Spleen (tissue), 11 donors: ENCODE results near the gene MYH14. TPM values are rescaled to one million over a fixed set of nuclear protein-coding genes. Genes with fewer than 3 reads are reported as not detected.

Experiments
- DNase-seq: peaks from one replicate; pipeline ENCODE4 v3.0.0-alpha.2; 2020
- H3K27ac ChIP-seq, 8 donors: fragments of 200-600 bp; sonication (generic) in 7 of 8; 1 replicate in 4 of 8; 2 replicates in 4 of 8; pipeline versions ENCODE4 v1.5.0 to v1.8.0; 2016 to 2021; ENCODE audit warnings: inconsistent platforms in 4 of 8, mild to moderate bottlenecking in 4 of 8, moderate library complexity in 1 of 8
- H3K27me3 ChIP-seq, 7 donors: fragments of 200-600 bp; sonication (generic) in 6 of 7; replicated peaks in 1 of 7; 1 replicate in 4 of 7; 2 replicates in 3 of 7; pipeline versions ENCODE4 v1.5.0 to v1.8.0; 2016 to 2021; ENCODE audit warnings: inconsistent platforms in 3 of 7, mild to moderate bottlenecking in 1 of 7
- H3K36me3 ChIP-seq, 6 donors: fragments of 200-600 bp; sonication (generic) in 5 of 6; 1 replicate in 4 of 6; 2 replicates in 2 of 6; pipeline versions ENCODE4 v1.5.0 to v1.8.0; 2016 to 2021; ENCODE audit warnings: inconsistent platforms in 2 of 6
- H3K4me1 ChIP-seq, 6 donors: fragments of 200-600 bp; sonication (generic) in 5 of 6; 1 replicate in 3 of 6; 2 replicates in 3 of 6; pipeline versions ENCODE4 v1.5.0 to v1.8.0; 2016 to 2021; ENCODE audit warnings: inconsistent platforms in 3 of 6
- H3K4me3 ChIP-seq, 8 donors: fragments of 200-600 bp; sonication (generic) in 7 of 8; 1 replicate in 4 of 8; 2 replicates in 4 of 8; pipeline versions ENCODE4 v1.5.0 to v1.8.0; 2016 to 2021; ENCODE audit warnings: inconsistent platforms in 4 of 8, mild to moderate bottlenecking in 4 of 8, moderate library complexity in 2 of 8
- H3K9me3 ChIP-seq, 8 donors: fragments of 200-600 bp; sonication (generic) in 7 of 8; 1 replicate in 4 of 8; 2 replicates in 4 of 8; pipeline versions ENCODE4 v1.5.0 to v1.8.0; 2016 to 2021; ENCODE audit warnings: inconsistent platforms in 4 of 8
- CTCF ChIP-seq, 11 experiments: fragments of 200-600 bp in 7 of 11; fragments of 450-650 bp in 4 of 11; sonication (generic) in 4 of 11; IDR thresholded peaks in 8 of 11; conservative IDR thresholded peaks in 3 of 11; 1 replicate in 7 of 11; 2 replicates in 4 of 11; pipeline versions ENCODE4 v1.4.0 to v1.8.0; 2016 to 2021; ENCODE audit warnings: antibody characterized with exemption in 11 of 11, inconsistent platforms in 4 of 11, mild to moderate bottlenecking in 1 of 11
- POLR2A ChIP-seq, 3 donors: fragments of 450-650 bp; IDR thresholded peaks; one replicate each; pipeline ENCODE4 v1.5.1; 2017; ENCODE audit warnings: antibody characterized with exemption in 3 of 3, mild to moderate bottlenecking in 1 of 3
- POLR2AphosphoS5 ChIP-seq, 3 donors: sonication (generic); formaldehyde crosslinking; IDR thresholded peaks; one replicate each; pipeline ENCODE4 v1.5.1; 2017; ENCODE audit warnings: antibody characterized with exemption in 3 of 3
- WGBS, 5 donors: extraction: QIAGEN DNeasy Blood & Tissue Kit in 3 of 5; methylation state at CpG; one replicate each; pipeline versions ENCODE4 v1.1.5 to v1.1.7; 2013 to 2018; 5-methylcytosine and 5-hydroxymethylcytosine counted together
- intact Hi-C: fragments of 100-400 bp; cut with DNase I; formaldehyde crosslinking; loops from one replicate; pipeline ENCODE4 v1.15.0; 2023; ENCODE audit warnings: low total_unique reads
- polyA plus RNA-seq, 3 donors: library from polyadenylated mRNA; stranded (reverse); fragments of 200-250 nt; gene quantifications; one replicate each; pipeline ENCODE4 v1.2.1, GENCODE V29; 2013
- total RNA-seq, 7 donors: library from RNA; depleted of rRNA in 3 of 7; stranded (reverse); fragments of >200 nt in 3 of 7; fragmentation: NEBNext Ultra II Directional in 4 of 7; extraction: Animal tissue kit (Norgen Biotek cat#: 25700) in 4 of 7; gene quantifications; one replicate each; pipeline versions ENCODE4 v1.1.0 to v1.2.1, GENCODE V29; 2016 to 2021
- donor health status: healthy with polysubstance abuse.
- donor health status: DM: no; HTN: no; CAD: no; lungs with moderate emphysema.
- donor health status: DM: no; HTN: no; CAD: no.
- donor health status: Bipolar disorder and iron deficiency.
- donor health status: healthy.
- donor health status: DM: no; HTN: no; CAD: no.
- donor health status: DM: yes; HTN: yes; CAD: no.

MYH14 gene
- total and polyA plus RNA-seq, 10 donors, result 0.04 to 1.5 (median 0.28) TPM; not detected in 1

GRCh38 chr19:50292216-50292827 lies 88.9 kb downstream of the MYH14 start:
- Histone ChIP-seq H3K4me1 (no peaks in the 10 kb centered on the region), H3K36me3 (no peaks in the 10 kb centered on the region), H3K27me3 (peaks cover 0 to 47% (median 0%) of the 10 kb centered on the region in 7 donors), H3K27ac (no peak overlapping the region), H3K9me3 (peaks cover 0 to 30% (median 21%) of the 10 kb centered on the region in 8 donors), H3K4me3 (no peak overlapping the region)
- intact Hi-C loops, result no loop called here
- DNase-seq, result no peak
- WGBS, 5 donors, result 63 to 74% (median 66%) methylated on average over 11 of the region's 11 CpGs
- no peak for TF ChIP-seq POLR2AphosphoS5 (IDR thresholded peaks at IDR 0.05)

GRCh38 chr19:50293263-50294004 lies 90.0 kb downstream of the MYH14 start:
- Histone ChIP-seq H3K4me3 (no peak overlapping the region), H3K4me1 (no peaks in the 10 kb centered on the region), H3K9me3 (peaks cover 0 to 18% (median 10%) of the 10 kb centered on the region in 8 donors), H3K36me3 (no peaks in the 10 kb centered on the region), H3K27me3 (peaks cover 0 to 49% (median 0%) of the 10 kb centered on the region in 7 donors), H3K27ac (no peak overlapping the region)
- TF ChIP-seq CTCF (IDR thresholded peaks at IDR 0.05 in 8 of 11, conservative IDR thresholded peaks at IDR 0.05 in 3 of 11) (no peak), POLR2A (IDR thresholded peaks at IDR 0.05) (no peak), POLR2AphosphoS5 (IDR thresholded peaks at IDR 0.05) (no peak)
- intact Hi-C loops, result no loop called here
- no peak for DNase-seq
- 65 to 72% (median 71%) methylated on average over 14 of the region's 14 CpGs for WGBS, 5 donors

- intact Hi-C loops, result no loop called here
- WGBS, 5 donors, result 27 to 43% (median 39%) methylated on average over 2 of the region's 2 CpGs
- no peaks in the 10 kb centered on the region for H3K36me3 ChIP-seq
- H3K27me3 ChIP-seq, result peaks cover 0 to 15% (median 0%) of the 10 kb centered on the region in 7 donors
- no peaks in the 10 kb centered on the region for H3K4me1 ChIP-seq
- no peak overlapping the region for H3K27ac ChIP-seq
- H3K4me3 ChIP-seq, result no peak overlapping the region
- H3K9me3 ChIP-seq, result peaks cover 0 to 17% (median 8%) of the 10 kb centered on the region in 8 donors
- no peak for TF ChIP-seq CTCF (IDR thresholded peaks at IDR 0.05 in 8 of 11, conservative IDR thresholded peaks at IDR 0.05 in 3 of 11)
- no peak for TF ChIP-seq POLR2AphosphoS5 (IDR thresholded peaks at IDR 0.05)
- TF ChIP-seq POLR2A (IDR thresholded peaks at IDR 0.05), result no peak
- DNase-seq, result no peak
Measured at GRCh38 chr19:50300051-50300450, 96.6 kb downstream of the MYH14 start.

GRCh38 chr19:50300814-50301606 lies 97.6 kb downstream of the MYH14 start:
- no peak for DNase-seq
- H3K27ac ChIP-seq, result no peak overlapping the region
- no peaks in the 10 kb centered on the region for H3K4me1 ChIP-seq
- H3K27me3 ChIP-seq, result peaks cover 0 to 24% (median 0%) of the 10 kb centered on the region in 7 donors
- no peaks in the 10 kb centered on the region for H3K36me3 ChIP-seq
- peaks cover 0 to 17% (median 8%) of the 10 kb centered on the region in 8 donors for H3K9me3 ChIP-seq
- WGBS, 5 donors, result 50 to 63% (median 58%) methylated on average over 10 of the region's 10 CpGs
- TF ChIP-seq POLR2AphosphoS5 (IDR thresholded peaks at IDR 0.05) (no peak), CTCF (IDR thresholded peaks at IDR 0.05 in 8 of 11, conservative IDR thresholded peaks at IDR 0.05 in 3 of 11) (no peak), POLR2A (IDR thresholded peaks at IDR 0.05) (no peak)
- intact Hi-C loops, result no loop called here
- no peak overlapping the region for H3K4me3 ChIP-seq
